GM19023 (cell line): Measurements from ENCODE around the gene KIF12.
A peak's percentile ranks its signal among the peaks of the same experiment; 100 is the strongest.

ENCODE experiments used
- ATAC-seq: cut with Tn5 transposase; IDR thresholded peaks from one replicate; pipeline ENCODE4 v1.9.1; 2021; ENCODE audit warnings: mild to moderate bottlenecking, moderate library complexity; ENCODE audit not compliant: unreplicated experiment

The KIF12 gene

GRCh38 chr9:114123031-114123977 is 24.2 kb upstream of the KIF12 start:
- ATAC-seq = no peak

GRCh38 chr9:114122136-114123027 is 23.3 kb upstream of the KIF12 start:
- no peak for ATAC-seq

GRCh38 chr9:114121227-114122135 is 22.4 kb upstream of the KIF12 start:
- no peak for ATAC-seq

GRCh38 chr9:114120192-114121014 is 21.3 kb upstream of the KIF12 start:
- ATAC-seq = no peak

- no peak for ATAC-seq
These were observed 20.4 kb upstream of the KIF12 start for GRCh38 chr9:114119242-114120191.

- no peak for ATAC-seq
These were observed 19.1 kb upstream of the KIF12 start for GRCh38 chr9:114117996-114118830.

DNA sequence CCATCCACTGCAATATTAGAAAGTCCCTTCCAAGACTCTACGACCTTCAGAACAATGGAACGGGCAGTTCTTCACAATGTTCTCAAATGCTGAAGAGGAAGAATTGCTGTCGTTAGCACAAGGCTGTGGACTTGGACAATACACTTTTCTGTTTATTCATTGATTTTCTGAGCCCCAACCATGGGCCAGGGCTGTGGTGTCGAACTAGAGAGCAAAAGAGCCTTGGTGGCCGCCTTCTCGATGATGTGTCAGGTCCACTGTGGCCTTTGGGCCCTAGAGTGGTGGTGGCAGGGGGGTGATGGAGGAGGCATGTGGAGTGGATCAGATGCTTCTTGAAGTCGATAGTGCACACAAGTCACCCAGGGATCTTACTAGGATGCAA is 18.5 kb upstream of the KIF12 start:
- ATAC-seq = no peak

DNA sequence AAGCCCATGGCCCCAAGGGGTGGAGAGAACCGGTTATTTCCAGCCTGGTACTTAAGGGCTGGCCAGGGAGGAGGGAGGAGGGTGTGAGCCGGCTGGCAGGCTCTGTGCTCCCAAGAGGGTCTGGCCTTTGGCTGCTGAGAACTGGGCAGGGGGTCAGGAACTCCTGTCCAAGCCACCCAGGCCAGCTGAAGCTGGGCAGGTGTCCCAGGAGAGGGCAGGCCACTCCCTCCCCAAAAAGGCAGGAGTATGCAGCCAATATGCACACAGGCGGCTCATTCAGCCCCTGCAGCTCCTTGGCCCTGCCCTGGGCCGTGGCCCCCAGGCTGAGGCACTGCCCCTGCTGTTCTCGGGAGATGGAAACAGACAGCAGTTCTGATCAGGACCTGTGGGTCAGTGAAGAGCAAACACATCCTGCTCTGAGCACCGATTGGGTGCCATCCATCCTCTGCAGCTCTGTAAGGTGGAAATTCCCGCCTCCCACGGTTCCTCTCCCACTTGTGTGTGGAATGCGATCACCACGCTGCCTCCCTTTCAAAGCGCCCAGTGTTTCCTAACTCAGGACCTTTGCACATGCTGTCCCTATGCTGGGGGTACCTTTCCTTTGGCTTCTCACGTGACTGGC is 17.1 kb upstream of the KIF12 start:
- no peak for ATAC-seq

- ATAC-seq = no peak
These were observed 16.6 kb upstream of the KIF12 start for GRCh38 chr9:114115654-114116125.

- ATAC-seq = no peak
These were observed 15.3 kb upstream of the KIF12 start for GRCh38 chr9:114114364-114114763.

DNA sequence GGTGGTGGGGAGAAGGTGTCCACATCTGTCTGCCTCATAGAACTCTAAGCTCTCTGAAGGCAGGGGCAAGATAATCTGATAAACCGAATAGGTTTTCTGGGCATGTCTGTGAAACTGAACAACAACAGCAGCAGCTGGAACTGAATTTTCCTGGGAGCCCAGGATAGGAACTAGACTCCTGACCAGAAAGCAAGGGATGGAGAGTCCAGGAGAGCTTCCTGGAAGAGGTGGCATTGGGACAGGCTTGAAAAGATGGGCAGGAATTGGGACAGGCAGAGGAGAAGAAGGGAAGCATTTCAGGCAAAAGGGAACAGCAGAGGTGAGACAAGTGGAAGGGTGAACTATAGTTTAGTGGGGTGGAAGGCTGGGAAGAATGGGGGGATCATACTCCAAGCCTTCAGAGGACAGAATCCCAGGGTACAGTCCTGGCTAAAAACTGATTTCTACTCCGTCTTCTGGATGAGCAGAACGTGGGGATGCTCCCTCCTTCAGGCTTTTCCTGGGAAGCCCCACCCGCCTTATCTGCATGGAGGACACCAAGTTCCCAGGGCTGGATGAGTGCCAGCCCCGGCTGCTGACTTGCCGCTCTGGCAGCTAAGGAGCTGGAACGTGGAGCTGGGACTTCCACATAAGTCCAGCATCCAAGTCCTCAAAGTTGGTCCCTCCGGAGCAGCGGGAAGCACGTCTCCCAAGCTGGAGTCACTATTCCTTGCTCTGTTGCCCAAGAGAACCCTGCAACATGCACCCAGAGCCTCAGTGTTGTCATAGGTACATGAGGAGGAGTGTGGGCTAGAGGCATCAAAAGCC is 13.9 kb upstream of the KIF12 start:
- ATAC-seq = no peak

DNA sequence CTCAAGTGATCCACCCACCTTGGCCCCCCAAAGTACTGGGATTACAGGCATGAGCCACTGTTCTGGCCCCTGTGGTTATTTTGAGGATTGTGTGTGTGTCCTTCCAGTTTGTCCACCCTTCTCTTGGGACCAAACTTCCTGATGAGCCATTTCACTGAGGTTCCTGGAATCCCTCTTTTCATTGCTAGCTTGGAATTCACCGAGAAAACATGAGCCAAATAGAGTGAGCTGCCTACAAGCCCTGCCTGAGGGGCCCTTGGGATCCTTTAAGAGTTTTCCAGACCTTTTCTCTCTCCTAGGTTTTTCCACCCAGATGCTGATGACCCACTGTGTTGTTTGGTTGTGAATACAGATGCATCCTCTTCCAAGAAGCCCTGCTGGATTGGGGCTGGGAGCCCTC is 13.2 kb upstream of the KIF12 start:
- no peak for ATAC-seq

DNA sequence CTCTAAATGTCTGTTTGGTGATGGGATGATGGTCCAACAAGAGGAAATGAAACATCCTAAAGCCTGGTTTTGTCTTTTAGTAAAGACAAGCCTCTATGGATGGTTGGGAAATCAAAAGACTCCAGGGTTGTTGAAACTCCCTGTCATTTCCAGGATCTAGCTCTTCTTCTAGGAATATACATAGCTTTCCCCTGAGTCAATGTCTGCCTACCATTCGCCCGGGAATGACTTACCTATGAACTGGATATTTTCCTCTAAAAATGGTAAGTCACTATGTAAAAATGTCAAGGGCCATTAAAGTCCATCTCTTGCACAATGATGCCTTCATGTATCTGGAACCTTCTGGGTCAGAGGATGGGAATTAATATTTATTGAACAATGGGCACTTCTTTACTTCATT is 11.1 kb upstream of the KIF12 start:
- ATAC-seq = no peak

DNA sequence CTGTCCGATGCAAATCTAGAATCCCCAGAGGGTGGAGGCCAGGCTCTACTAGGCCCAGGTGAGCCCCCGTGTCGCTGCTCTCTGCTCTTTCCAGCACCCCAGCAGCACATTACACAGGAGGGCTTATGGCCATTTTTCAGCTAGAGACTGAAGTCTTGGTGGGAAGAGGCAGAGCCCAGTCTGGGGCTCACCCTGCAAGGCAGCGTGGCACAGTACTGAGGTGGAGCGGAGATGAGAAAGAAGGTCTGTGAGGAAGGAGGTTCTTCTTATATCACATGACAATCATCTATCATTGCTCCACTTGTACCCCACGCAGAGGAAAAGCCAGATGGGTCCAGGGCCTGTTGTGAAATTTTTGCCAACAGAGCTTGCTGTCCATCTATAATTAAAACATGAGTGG is 10.0 kb upstream of the KIF12 start:
- ATAC-seq = no peak

DNA sequence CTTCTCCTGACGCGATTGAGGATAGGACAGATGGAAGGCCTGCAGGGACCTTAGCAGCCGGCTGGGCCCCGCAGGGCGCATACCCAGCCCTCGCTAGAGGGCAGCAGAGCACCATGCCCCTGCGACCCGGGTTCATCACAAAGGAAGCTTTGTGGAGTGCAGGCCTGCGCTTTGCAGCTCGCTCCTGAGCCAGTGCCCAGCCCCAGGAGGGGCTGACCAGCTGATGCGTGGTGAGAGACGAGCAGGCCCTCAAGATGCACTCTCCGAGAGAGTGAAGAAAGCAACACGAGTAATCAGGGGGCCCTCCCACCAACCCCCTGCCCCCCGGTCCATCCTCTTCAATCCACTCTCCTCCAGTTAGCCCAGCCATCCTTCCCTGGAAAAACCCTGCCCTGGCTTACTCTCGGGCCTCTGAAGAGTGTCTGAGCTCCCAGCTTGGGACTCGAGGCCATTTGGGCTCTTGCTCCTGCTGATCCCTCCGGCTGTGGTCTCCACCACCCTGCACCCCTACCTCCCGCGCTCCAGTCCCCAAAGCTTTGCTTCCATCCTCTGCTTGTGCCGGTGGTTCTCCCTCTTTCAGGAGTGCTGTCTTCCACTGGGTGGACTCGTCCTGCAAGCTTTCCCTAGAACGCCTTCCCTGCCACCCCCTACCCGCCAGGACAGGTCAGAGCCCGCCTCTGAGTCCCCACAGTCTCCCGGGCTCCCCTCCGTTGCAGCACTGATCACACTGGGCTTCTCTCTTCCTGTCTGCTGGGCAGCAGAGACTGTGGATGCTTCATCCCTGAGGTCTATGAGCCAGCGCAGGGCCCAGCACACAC is 9.1 kb upstream of the KIF12 start:
- peak; percentile 58 for ATAC-seq
